ENCODE measurements around the gene ICAM2. TPM values are rescaled to one million over a fixed set of nuclear protein-coding genes. Genes with fewer than 3 reads are reported as not detected.

The ICAM2 gene
- total RNA-seq, 1 experiment from 2014 or later, result 4.4 TPM

DNA sequence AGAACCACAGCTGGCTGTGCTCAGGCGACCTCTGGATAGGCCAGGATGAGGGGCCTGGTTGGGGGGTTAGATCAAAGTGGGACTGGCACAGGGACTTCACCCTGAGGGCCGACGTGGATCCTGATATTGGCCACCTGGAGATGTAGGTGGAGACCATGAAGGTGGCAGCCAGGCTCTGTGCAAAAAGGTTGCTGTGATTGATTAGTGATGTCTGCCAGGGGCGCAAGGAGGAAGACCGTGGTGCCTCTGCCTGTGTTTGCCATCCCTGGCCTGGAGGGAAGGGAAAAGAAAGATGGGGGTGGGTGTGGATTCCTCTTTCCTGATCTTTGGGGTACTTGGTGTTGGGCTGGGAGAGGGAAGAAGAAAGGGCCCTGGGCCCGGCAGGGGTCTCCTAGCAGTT lies 47.2 kb downstream of the ICAM2 start:
- H4K20me1 ChIP-seq (ENCODE audit: insufficient read depth, low read depth, low read length), result no peaks in the 10 kb centered on the region

DNA sequence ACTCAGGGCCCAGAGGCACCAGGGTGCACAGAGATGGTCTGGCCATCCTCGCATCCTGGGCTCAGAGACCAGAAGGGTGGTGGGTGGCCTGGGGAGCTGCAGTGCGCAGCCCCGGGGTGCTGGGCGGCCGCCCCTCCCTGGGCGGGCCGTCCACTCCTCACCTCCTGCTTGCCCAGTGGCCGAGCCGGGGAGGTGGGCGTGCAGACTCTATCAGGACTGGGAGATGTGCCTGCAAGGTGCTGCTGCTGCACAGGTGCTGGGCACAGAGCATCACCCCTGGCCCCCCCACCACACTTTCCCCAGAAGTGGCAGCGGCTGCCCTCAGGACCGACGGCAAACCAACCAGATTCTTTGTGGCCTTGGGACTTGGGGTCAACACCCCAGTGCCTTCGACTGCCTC lies 47.6 kb downstream of the ICAM2 start, which contains the start of gene SCN4A:
SCN4A (minus strand) TSS at position 123 of the 400 bp plus-strand sequence; CDS start at position 46, 77 bp downstream.
- Histone ChIP-seq H3K27me3 (ENCODE audit: low read length) (no peaks in the 10 kb centered on the region), H3K9me3 (ENCODE audit: low read length) (no peaks in the 10 kb centered on the region), H3K4me3 (ENCODE audit: low read length) (no peak within 1 kb of the TSS), H4K20me1 (ENCODE audit: insufficient read depth, low read depth, low read length) (no peaks in the 10 kb centered on the region), H3K36me3 (ENCODE audit: insufficient read depth, low read length) (no peaks in the 10 kb centered on the region), H3K79me2 (ENCODE audit: low read length) (no peaks in the 10 kb centered on the region), H3K4me2 (ENCODE audit: low read depth, low read length, poor library complexity, severe bottlenecking) (no peak within 1 kb of the TSS), H3K9ac (ENCODE audit: low read length) (no peak within 1 kb of the TSS), H3K27ac (ENCODE audit: low read length) (no peak within 1 kb of the TSS), H3K9me2 (replicated peaks; ENCODE audit: insufficient read depth, low read length) (no peaks in the 10 kb centered on the region), H3K4me1 (ENCODE audit: low read length) (no peaks in the 10 kb centered on the region), H2AFZ (ENCODE audit: low read length) (no peak within 1 kb of the TSS)
- no peak for DNase-seq

More for the DNA sequence above, 47.2 kb downstream of the ICAM2 start:
- H3K4me3 ChIP-seq (ENCODE audit: low read length), result no peak overlapping the region
- no peaks in the 10 kb centered on the region for H3K36me3 ChIP-seq (ENCODE audit: insufficient read depth, low read length)
- DNase-seq, result no peak
- no peak overlapping the region for H3K27ac ChIP-seq (ENCODE audit: low read length)
- no peaks in the 10 kb centered on the region for H3K79me2 ChIP-seq (ENCODE audit: low read length)
- no peak overlapping the region for H3K4me2 ChIP-seq (ENCODE audit: low read depth, low read length, poor library complexity, severe bottlenecking)
- H3K9me3 ChIP-seq (ENCODE audit: low read length), result no peaks in the 10 kb centered on the region
- H3K9me2 ChIP-seq (replicated peaks; ENCODE audit: insufficient read depth, low read length), result no peaks in the 10 kb centered on the region
- no peaks in the 10 kb centered on the region for H3K4me1 ChIP-seq (ENCODE audit: low read length)
- H3K9ac ChIP-seq (ENCODE audit: low read length), result no peak overlapping the region
- H2AFZ ChIP-seq (ENCODE audit: low read length), result no peak overlapping the region
- H3K27me3 ChIP-seq (ENCODE audit: low read length), result no peaks in the 10 kb centered on the region

DNA sequence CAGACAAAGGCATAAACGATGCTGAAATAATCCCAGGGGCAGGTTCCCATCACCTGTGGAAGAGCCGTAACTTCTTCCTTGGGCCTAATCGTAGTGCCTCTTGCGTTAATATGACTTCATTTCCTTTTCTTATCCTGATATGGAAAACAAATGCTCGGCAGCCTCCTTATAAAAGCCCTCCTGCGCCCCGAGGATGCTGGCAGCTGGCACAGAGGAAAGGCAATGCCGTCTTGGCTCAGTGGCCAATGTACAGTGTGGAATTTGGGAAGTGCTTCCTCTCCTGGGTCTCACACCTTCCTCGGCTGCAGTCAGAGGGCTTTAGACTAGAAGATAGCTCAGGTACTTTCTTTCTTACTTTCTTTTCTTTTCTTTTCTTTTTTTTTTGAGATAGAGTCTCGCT lies 51.2 kb downstream of the ICAM2 start:
- Histone ChIP-seq H3K27ac (ENCODE audit: low read length) (no peak overlapping the region), H4K20me1 (ENCODE audit: insufficient read depth, low read depth, low read length) (no peaks in the 10 kb centered on the region), H3K4me1 (ENCODE audit: low read length) (peaks cover 4% of the 10 kb centered on the region; the same call in 1 of the 2 replicates), H3K27me3 (ENCODE audit: low read length) (no peaks in the 10 kb centered on the region), H3K36me3 (ENCODE audit: insufficient read depth, low read length) (no peaks in the 10 kb centered on the region), H3K4me2 (ENCODE audit: low read depth, low read length, poor library complexity, severe bottlenecking) (no peak overlapping the region), H3K9me3 (ENCODE audit: low read length) (no peaks in the 10 kb centered on the region), H3K4me3 (ENCODE audit: low read length) (no peak overlapping the region), H3K79me2 (ENCODE audit: low read length) (no peaks in the 10 kb centered on the region), H3K9ac (ENCODE audit: low read length) (no peak overlapping the region), H3K9me2 (replicated peaks; ENCODE audit: insufficient read depth, low read length) (no peaks in the 10 kb centered on the region), H2AFZ (ENCODE audit: low read length) (no peak overlapping the region)
- DNase-seq, result no peak

DNA sequence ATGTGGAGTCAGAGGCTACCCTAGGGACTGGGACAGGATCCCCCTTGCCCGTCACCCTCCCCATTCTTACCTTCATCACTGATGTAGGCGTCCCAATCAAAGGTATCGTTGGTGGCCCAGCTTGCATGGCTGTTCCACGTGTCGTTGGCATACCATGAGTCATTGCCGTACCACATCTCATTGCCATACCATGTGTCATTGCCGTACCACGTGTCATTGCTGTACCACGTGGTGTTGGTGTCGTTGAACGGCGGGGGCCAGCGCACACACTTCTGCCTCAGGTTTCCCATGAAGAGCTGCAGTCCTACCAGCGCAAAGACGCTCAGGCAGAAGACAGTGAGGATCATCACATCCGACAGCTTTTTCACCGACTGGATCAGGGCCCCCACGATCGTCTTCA lies 52.5 kb downstream of the ICAM2 start:
- no peaks in the 10 kb centered on the region for H3K36me3 ChIP-seq (ENCODE audit: insufficient read depth, low read length)
- no peaks in the 10 kb centered on the region for H3K27me3 ChIP-seq (ENCODE audit: low read length)
- H3K79me2 ChIP-seq (ENCODE audit: low read length), result no peaks in the 10 kb centered on the region
- DNase-seq, result no peak
- H3K9ac ChIP-seq (ENCODE audit: low read length), result no peak overlapping the region
- H2AFZ ChIP-seq (ENCODE audit: low read length), result no peak overlapping the region
- no peaks in the 10 kb centered on the region for H3K9me3 ChIP-seq (ENCODE audit: low read length)
- peaks cover 4% of the 10 kb centered on the region; the same call in 1 of the 2 replicates for H3K4me1 ChIP-seq (ENCODE audit: low read length)
- no peak overlapping the region for H3K27ac ChIP-seq (ENCODE audit: low read length)
- no peaks in the 10 kb centered on the region for H4K20me1 ChIP-seq (ENCODE audit: insufficient read depth, low read depth, low read length)
- no peak overlapping the region for H3K4me3 ChIP-seq (ENCODE audit: low read length)
- H3K9me2 ChIP-seq (replicated peaks; ENCODE audit: insufficient read depth, low read length), result no peaks in the 10 kb centered on the region
- no peak overlapping the region for H3K4me2 ChIP-seq (ENCODE audit: low read depth, low read length, poor library complexity, severe bottlenecking)

DNA sequence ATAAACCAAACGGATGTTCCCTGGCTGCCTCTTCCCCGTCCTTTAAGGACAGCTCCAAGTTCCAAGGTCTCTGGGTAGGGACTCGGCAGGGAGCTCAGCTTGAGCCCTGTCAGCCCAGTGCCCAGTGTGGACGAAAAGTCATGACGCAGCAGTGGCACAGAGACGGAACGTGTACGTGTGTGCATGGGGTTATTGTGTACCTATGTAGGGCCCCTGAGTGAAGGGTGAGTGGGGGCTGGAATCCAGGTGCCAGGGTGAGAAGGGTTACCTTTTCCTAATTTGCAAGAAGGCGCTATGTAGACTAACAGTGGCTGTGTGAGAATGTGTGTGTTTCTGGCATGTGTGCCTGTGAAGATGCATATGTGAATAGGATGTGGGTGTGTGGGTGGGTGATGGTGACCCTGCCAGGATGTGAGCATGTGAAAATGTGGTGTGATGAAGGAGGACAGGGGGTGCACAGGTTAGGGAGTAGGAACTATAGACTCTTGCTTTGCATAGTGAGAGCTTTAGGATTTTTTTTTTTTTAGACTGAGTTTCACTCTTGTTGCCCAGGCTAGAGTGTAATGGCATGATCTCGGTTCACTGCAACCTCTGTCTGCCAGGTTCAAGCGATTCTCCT lies 53.7 kb downstream of the ICAM2 start:
- H3K9ac ChIP-seq (ENCODE audit: low read length), result no peak overlapping the region
- no peak for DNase-seq
- no peaks in the 10 kb centered on the region for H3K79me2 ChIP-seq (ENCODE audit: low read length)
- no peaks in the 10 kb centered on the region for H4K20me1 ChIP-seq (ENCODE audit: insufficient read depth, low read depth, low read length)
- no peak overlapping the region for H3K4me2 ChIP-seq (ENCODE audit: low read depth, low read length, poor library complexity, severe bottlenecking)
- no peaks in the 10 kb centered on the region for H3K9me3 ChIP-seq (ENCODE audit: low read length)
- H2AFZ ChIP-seq (ENCODE audit: low read length), result no peak overlapping the region
- H3K27me3 ChIP-seq (ENCODE audit: low read length), result no peaks in the 10 kb centered on the region
- H3K27ac ChIP-seq (ENCODE audit: low read length), result no peak overlapping the region
- H3K4me1 ChIP-seq (ENCODE audit: low read length), result peaks cover 4% of the 10 kb centered on the region; the same call in 1 of the 2 replicates
- no peaks in the 10 kb centered on the region for H3K36me3 ChIP-seq (ENCODE audit: insufficient read depth, low read length)
- no peak overlapping the region for H3K4me3 ChIP-seq (ENCODE audit: low read length)
- no peaks in the 10 kb centered on the region for H3K9me2 ChIP-seq (replicated peaks; ENCODE audit: insufficient read depth, low read length)

DNA sequence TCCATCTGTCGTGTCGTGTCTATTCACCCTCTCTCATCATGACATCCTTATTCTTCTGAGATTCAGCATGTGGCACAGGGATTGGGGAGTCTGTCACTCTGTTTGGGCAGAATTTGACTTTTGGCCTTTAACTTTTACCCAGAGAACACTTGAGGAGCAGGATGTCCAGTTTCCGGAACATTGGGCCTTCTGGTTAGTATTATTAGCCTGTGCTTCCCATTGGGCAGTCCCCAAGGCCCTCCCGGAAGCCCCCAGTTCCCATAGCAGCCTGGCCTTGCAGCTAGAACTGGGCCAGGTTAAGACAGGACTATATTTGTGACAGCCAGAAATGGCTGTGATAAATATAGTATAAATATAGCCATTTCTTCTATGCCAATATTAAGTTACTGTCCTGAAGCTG lies 57.3 kb downstream of the ICAM2 start:
- Histone ChIP-seq H3K27ac (ENCODE audit: low read length) (no peak overlapping the region), H3K9me3 (ENCODE audit: low read length) (no peaks in the 10 kb centered on the region), H3K4me1 (ENCODE audit: low read length) (peaks cover 4% of the 10 kb centered on the region; the same call in 1 of the 2 replicates), H3K4me2 (ENCODE audit: low read depth, low read length, poor library complexity, severe bottlenecking) (no peak overlapping the region), H3K9me2 (replicated peaks; ENCODE audit: insufficient read depth, low read length) (no peaks in the 10 kb centered on the region), H3K79me2 (ENCODE audit: low read length) (no peaks in the 10 kb centered on the region), H4K20me1 (ENCODE audit: insufficient read depth, low read depth, low read length) (no peaks in the 10 kb centered on the region), H3K9ac (ENCODE audit: low read length) (no peak overlapping the region), H3K36me3 (ENCODE audit: insufficient read depth, low read length) (no peaks in the 10 kb centered on the region), H3K4me3 (ENCODE audit: low read length) (no peak overlapping the region), H2AFZ (ENCODE audit: low read length) (no peak overlapping the region), H3K27me3 (ENCODE audit: low read length) (no peaks in the 10 kb centered on the region)
- no peak for DNase-seq

DNA sequence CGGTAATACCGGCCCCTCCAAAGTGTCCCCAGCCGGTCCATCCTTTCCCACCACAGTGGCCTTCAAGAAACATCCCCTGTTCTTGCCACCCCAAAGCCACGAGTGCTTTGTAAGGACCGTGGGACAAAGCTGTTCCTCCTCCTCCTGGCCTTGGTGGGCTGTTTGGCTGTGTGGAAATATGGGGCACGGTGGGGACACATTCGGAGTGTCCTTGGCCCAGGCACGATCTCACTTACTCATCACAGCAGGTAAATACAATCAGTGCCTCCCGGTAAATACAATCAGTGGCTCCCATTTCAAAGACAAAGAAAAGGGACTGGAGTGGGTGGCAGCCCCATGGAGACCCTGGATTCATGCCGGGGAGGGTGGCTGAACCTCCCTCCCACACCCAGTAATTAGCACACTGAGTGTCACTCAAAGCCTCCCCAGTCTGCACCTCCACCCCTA lies 58.1 kb downstream of the ICAM2 start:
- Histone ChIP-seq H3K9ac (ENCODE audit: low read length) (no peak overlapping the region), H3K36me3 (ENCODE audit: insufficient read depth, low read length) (no peaks in the 10 kb centered on the region), H2AFZ (ENCODE audit: low read length) (no peak overlapping the region)

DNA sequence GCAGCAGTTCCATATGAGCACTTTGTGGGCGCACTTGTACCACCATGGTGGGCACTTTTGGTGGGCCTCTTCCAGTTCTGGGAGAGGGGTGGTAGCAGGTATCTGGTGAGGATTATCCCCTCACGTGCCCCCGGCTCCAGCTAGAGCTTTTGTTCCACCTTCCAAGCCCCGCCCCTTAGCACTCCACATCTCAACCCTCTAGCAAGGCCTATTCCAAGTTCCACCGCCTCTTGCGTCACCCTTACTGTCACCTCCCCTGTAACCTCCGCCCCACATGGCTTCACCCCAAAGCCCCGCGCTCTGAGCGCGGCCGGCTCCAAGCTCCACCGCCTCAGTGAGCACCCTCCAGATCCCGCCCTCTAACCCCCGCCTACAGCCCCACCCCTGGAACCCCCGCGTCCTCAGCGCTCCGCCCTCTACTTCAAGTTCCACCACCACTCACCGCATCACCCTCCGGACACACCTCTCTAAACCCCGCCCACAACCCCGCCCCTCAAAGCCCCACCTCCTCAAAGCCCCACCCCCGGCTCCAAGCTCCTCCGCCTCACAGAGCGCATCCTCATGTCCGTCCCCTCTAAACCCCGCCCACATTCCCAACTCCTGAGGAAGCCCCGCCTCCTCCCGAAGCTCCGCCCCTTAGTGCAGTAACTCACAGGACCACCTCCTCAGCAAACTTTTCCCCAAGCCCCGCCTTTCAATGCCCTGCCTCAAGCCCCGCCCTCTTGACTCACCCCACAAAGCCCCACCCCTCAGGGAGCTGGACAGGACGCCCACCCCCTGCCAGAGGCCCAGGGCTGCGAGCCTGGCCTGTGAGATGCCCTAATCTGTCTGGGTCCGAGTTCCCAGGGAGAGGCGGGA lies 58.8 kb downstream of the ICAM2 start:
- no peak overlapping the region for H3K9ac ChIP-seq (ENCODE audit: low read length)
- no peak overlapping the region for H3K4me2 ChIP-seq (ENCODE audit: low read depth, low read length, poor library complexity, severe bottlenecking)

More for the DNA sequence above, 58.1 kb downstream of the ICAM2 start:
- Histone ChIP-seq H3K4me2 (ENCODE audit: low read depth, low read length, poor library complexity, severe bottlenecking) (no peak overlapping the region), H3K27me3 (ENCODE audit: low read length) (no peaks in the 10 kb centered on the region), H3K9me3 (ENCODE audit: low read length) (no peaks in the 10 kb centered on the region), H3K27ac (ENCODE audit: low read length) (no peak overlapping the region), H3K4me3 (ENCODE audit: low read length) (no peak overlapping the region), H3K79me2 (ENCODE audit: low read length) (no peaks in the 10 kb centered on the region), H3K4me1 (ENCODE audit: low read length) (peaks cover 4% of the 10 kb centered on the region; the same call in 1 of the 2 replicates), H3K9me2 (replicated peaks; ENCODE audit: insufficient read depth, low read length) (no peaks in the 10 kb centered on the region), H4K20me1 (ENCODE audit: insufficient read depth, low read depth, low read length) (no peaks in the 10 kb centered on the region)
- DNase-seq, result no peak

More for the DNA sequence above, 58.8 kb downstream of the ICAM2 start:
- H3K36me3 ChIP-seq (ENCODE audit: insufficient read depth, low read length), result no peaks in the 10 kb centered on the region
- H3K4me3 ChIP-seq (ENCODE audit: low read length), result no peak overlapping the region
- H4K20me1 ChIP-seq (ENCODE audit: insufficient read depth, low read depth, low read length), result no peaks in the 10 kb centered on the region
- no peaks in the 10 kb centered on the region; the same call in 1 of the 2 replicates for H3K4me1 ChIP-seq (ENCODE audit: low read length)
- H3K27ac ChIP-seq (ENCODE audit: low read length), result no peak overlapping the region
- no peaks in the 10 kb centered on the region for H3K79me2 ChIP-seq (ENCODE audit: low read length)
- no peaks in the 10 kb centered on the region for H3K27me3 ChIP-seq (ENCODE audit: low read length)
- no peak overlapping the region for H2AFZ ChIP-seq (ENCODE audit: low read length)
- no peaks in the 10 kb centered on the region for H3K9me3 ChIP-seq (ENCODE audit: low read length)
- no peaks in the 10 kb centered on the region for H3K9me2 ChIP-seq (replicated peaks; ENCODE audit: insufficient read depth, low read length)
- peak; percentile 94 for DNase-seq

Data from Karpas-422 (cell line).